Tibial nerve (tissue), 4 donors: ENCODE results near the gene AKT3. TPM values are rescaled to one million over a fixed set of nuclear protein-coding genes. Genes with fewer than 3 reads are reported as not detected.

Source experiments
- DNase-seq, 2 donors: peaks; one replicate each; pipeline ENCODE4 v3.0.0-alpha.2; 2019; ENCODE audit warnings: low spot score in 2 of 2
- H3K27ac ChIP-seq, 4 donors: fragments of 200-600 bp; sonication (generic) in 3 of 4; one replicate each; pipeline ENCODE4 v1.5.1; 2017 to 2019; ENCODE audit warnings: mild to moderate bottlenecking in 1 of 4
- H3K27me3 ChIP-seq, 2 donors: fragments of 200-600 bp; sonication (generic) in 1 of 2; one replicate each; pipeline versions ENCODE4 v1.5.1 to v1.6.0; 2017 to 2019
- H3K36me3 ChIP-seq, 3 donors: fragments of 200-600 bp; sonication (generic); one replicate each; pipeline ENCODE4 v1.5.1; 2018 to 2019
- H3K4me1 ChIP-seq, 4 donors: fragments of 200-600 bp; sonication (generic) in 3 of 4; one replicate each; pipeline ENCODE4 v1.5.1; 2017 to 2019
- H3K4me3 ChIP-seq, 4 donors: fragments of 200-600 bp; sonication (generic) in 3 of 4; one replicate each; pipeline ENCODE4 v1.5.1; 2017 to 2019; ENCODE audit warnings: mild to moderate bottlenecking in 1 of 4, moderate library complexity in 1 of 4
- H3K9me3 ChIP-seq, 4 donors: fragments of 200-600 bp; sonication (generic) in 3 of 4; one replicate each; pipeline ENCODE4 v1.5.1; 2017 to 2019
- CTCF ChIP-seq, 5 experiments: fragments of 200-600 bp in 3 of 5; fragments of 450-650 bp in 2 of 5; sonication (generic) in 3 of 5; IDR thresholded peaks; one replicate each; pipeline ENCODE4 v1.5.1; 2016 to 2019; ENCODE audit warnings: antibody characterized with exemption in 5 of 5, mild to moderate bottlenecking in 3 of 5, moderate library complexity in 2 of 5
- EP300 ChIP-seq, 2 donors: sonication (generic); formaldehyde crosslinking; IDR thresholded peaks; one replicate each; pipeline ENCODE4 v1.6.1; 2017; ENCODE audit warnings: antibody characterized with exemption in 2 of 2, mild to moderate bottlenecking in 1 of 2
- POLR2A ChIP-seq, 2 donors: fragments of 450-650 bp; IDR thresholded peaks; one replicate each; pipeline ENCODE4 v1.6.1; 2017; ENCODE audit warnings: antibody characterized with exemption in 2 of 2, mild to moderate bottlenecking in 2 of 2, moderate library complexity in 2 of 2
- WGBS, 2 donors: methylation state at CpG; one replicate each; pipeline ENCODE4 v1.1.5; 2018; 5-methylcytosine and 5-hydroxymethylcytosine counted together
- total RNA-seq, 4 donors: library from RNA; depleted of rRNA; stranded (reverse); fragments of >200 nt; gene quantifications; one replicate each; pipeline ENCODE4 v1.1.0, GENCODE V29; 2016

AKT3 gene
- total RNA-seq, 4 donors from 2014 or later: 58.8 to 76.0 (median 69.2) TPM

DNA sequence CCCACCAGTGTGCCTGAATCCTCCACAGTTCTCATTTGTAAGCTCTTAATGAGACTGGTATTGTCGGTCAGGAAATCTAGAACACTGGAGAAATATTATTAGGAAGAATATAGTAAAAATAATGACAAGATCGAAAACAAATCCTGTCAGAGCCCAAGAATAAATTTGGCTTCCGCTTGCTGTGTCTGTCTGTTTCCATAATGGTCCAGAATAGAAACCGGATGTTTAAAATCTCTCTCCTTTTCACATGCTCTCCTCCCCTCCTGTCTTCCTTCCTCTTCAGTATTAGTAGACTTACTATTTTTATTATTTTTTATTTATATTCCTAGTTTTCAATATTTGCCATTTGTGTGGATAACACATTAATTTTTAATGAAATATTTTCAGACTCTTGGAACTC lies 406.5 kb downstream of the AKT3 start:
- no peaks in the 10 kb centered on the region for H3K27me3 ChIP-seq
- H3K4me3 ChIP-seq: no peak overlapping the region
- H3K36me3 ChIP-seq: peaks cover 0 to 2% (median 0%) of the 10 kb centered on the region in 3 donors
- TF ChIP-seq EP300 (IDR thresholded peaks at IDR 0.05) (no peak), CTCF (IDR thresholded peaks at IDR 0.05) (no peak), POLR2A (IDR thresholded peaks at IDR 0.05) (no peak)
- H3K27ac ChIP-seq: no peak overlapping the region
- no peaks in the 10 kb centered on the region for H3K9me3 ChIP-seq
- peaks cover 0 to 14% (median 0%) of the 10 kb centered on the region in 4 donors for H3K4me1 ChIP-seq
- DNase-seq: no peak
- WGBS, 2 donors: 69 to 77% methylated on average over 4 of the region's 4 CpGs

GRCh38 chr1:243441601-243442000 lies 408.4 kb downstream of the AKT3 start:
- H3K36me3 ChIP-seq: peaks cover 0 to 10% (median 0%) of the 10 kb centered on the region in 3 donors
- no peak overlapping the region for H3K27ac ChIP-seq
- no peaks in the 10 kb centered on the region for H3K4me1 ChIP-seq
- no peaks in the 10 kb centered on the region for H3K9me3 ChIP-seq
- no peak for DNase-seq
- H3K4me3 ChIP-seq: no peak overlapping the region
- TF ChIP-seq POLR2A (IDR thresholded peaks at IDR 0.05): no peak
- TF ChIP-seq EP300 (IDR thresholded peaks at IDR 0.05): no peak
- no peak for TF ChIP-seq CTCF (IDR thresholded peaks at IDR 0.05)
- H3K27me3 ChIP-seq: no peaks in the 10 kb centered on the region

DNA sequence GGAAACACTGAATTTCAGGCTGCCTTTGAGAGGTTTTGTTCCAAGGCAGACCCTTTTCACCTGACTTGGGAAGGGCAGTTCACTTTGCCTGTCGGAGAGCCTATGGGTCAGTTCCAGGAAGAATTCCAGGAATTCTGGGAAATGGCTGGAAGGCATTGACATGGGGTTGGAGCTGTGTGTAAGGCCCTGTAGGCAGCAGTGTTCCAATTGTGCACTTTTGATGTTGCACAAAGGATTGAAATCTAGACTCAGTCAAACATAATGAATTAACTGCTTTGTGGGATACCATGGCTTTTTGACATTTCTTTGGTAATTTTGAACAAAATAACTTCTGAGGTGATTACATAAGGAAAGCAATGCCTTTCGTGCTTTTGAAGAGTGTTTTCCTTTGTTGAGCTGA lies 409.6 kb downstream of the AKT3 start:
- H3K9me3 ChIP-seq: no peaks in the 10 kb centered on the region
- H3K36me3 ChIP-seq: peaks cover 0 to 9% (median 0%) of the 10 kb centered on the region in 3 donors
- H3K4me1 ChIP-seq: no peaks in the 10 kb centered on the region
- TF ChIP-seq EP300 (IDR thresholded peaks at IDR 0.05) (no peak), CTCF (IDR thresholded peaks at IDR 0.05) (no peak), POLR2A (IDR thresholded peaks at IDR 0.05) (no peak)
- WGBS, 2 donors: 54 to 65% methylated on average over 2 of the region's 2 CpGs
- DNase-seq: no peak
- no peaks in the 10 kb centered on the region for H3K27me3 ChIP-seq
- H3K4me3 ChIP-seq: no peak overlapping the region
- no peak overlapping the region for H3K27ac ChIP-seq

GRCh38 chr1:243438815-243439214 lies 411.2 kb downstream of the AKT3 start:
- no peaks in the 10 kb centered on the region for H3K9me3 ChIP-seq
- H3K36me3 ChIP-seq: peaks cover 0 to 9% (median 0%) of the 10 kb centered on the region in 3 donors
- 85 to 88% methylated on average over 2 of the region's 2 CpGs for WGBS, 2 donors
- DNase-seq: no peak
- H3K4me3 ChIP-seq: no peak overlapping the region
- no peaks in the 10 kb centered on the region for H3K27me3 ChIP-seq
- TF ChIP-seq EP300 (IDR thresholded peaks at IDR 0.05) (no peak), CTCF (IDR thresholded peaks at IDR 0.05) (no peak)
- no peaks in the 10 kb centered on the region for H3K4me1 ChIP-seq
- H3K27ac ChIP-seq: no peak overlapping the region

Other genes with a start within 250 kb of the AKT3 start
- gene ZBTB18, start 201.0 kb upstream of the AKT3 start, total RNA-seq: 10 to 100 TPM in 1 of 4 donors, 1 to 10 TPM in 3; 6.9 to 10.3 (median 8.9) TPM